Body of pancreas (tissue), 4 donors: ENCODE data around the gene CWH43.

Source experiments
- POLR2A ChIP-seq, 3 donors: fragments of 450-650 bp; IDR thresholded peaks; one replicate each; pipeline ENCODE4 v1.6.1; 2016; ENCODE audit warnings: antibody characterized with exemption in 3 of 3, mild to moderate bottlenecking in 2 of 3
- TF ChIP-seq, protein P1 (sequence below), 7 experiments: fragments of 450-650 bp in 4 of 7; fragments of 200-600 bp in 3 of 7; sonication (generic) in 3 of 7; IDR thresholded peaks; one replicate each; pipeline ENCODE4 v1.5.1; 2016 to 2019; ENCODE audit warnings: antibody characterized with exemption in 7 of 7

DNA sequence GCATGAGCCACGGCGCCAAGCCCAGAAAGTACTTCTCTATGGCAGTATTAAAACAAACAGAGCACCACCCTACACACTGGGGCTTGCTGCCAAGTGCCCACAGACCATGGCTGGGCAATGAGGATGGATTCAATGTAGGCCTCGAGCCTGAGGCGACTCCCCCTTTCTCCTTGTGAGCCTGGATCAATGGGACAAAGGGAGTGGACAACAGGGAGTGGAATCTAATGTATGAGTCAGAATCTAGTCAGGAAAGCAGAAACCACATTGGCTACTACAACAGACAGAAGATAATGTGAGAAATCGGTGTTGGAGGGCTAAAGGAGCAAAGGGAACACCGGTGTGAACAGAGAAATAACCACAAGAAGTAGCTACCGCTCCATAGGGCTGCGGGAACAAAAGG is 41.8 kb upstream of the CWH43 start:
- TF ChIP-seq, protein P1, sequence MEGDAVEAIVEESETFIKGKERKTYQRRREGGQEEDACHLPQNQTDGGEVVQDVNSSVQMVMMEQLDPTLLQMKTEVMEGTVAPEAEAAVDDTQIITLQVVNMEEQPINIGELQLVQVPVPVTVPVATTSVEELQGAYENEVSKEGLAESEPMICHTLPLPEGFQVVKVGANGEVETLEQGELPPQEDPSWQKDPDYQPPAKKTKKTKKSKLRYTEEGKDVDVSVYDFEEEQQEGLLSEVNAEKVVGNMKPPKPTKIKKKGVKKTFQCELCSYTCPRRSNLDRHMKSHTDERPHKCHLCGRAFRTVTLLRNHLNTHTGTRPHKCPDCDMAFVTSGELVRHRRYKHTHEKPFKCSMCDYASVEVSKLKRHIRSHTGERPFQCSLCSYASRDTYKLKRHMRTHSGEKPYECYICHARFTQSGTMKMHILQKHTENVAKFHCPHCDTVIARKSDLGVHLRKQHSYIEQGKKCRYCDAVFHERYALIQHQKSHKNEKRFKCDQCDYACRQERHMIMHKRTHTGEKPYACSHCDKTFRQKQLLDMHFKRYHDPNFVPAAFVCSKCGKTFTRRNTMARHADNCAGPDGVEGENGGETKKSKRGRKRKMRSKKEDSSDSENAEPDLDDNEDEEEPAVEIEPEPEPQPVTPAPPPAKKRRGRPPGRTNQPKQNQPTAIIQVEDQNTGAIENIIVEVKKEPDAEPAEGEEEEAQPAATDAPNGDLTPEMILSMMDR (IDR thresholded peaks at IDR 0.05), result no peak
- no peak for TF ChIP-seq POLR2A (IDR thresholded peaks at IDR 0.05)
